IPS-11a (cell line): ENCODE data around the gene THUMPD1.
"Not testable (repeated sequence)": the region's sequence is repeated elsewhere in the genome, so short reads cannot be mapped to it uniquely, and the experiment has no call there.

Source experiments
- H3K4me3 ChIP-seq: one replicate; pipeline ENCODE4 v1.5.1; 2013; ENCODE audit warnings: low read depth, low read length, control low read depth

Gene THUMPD1, protein sequence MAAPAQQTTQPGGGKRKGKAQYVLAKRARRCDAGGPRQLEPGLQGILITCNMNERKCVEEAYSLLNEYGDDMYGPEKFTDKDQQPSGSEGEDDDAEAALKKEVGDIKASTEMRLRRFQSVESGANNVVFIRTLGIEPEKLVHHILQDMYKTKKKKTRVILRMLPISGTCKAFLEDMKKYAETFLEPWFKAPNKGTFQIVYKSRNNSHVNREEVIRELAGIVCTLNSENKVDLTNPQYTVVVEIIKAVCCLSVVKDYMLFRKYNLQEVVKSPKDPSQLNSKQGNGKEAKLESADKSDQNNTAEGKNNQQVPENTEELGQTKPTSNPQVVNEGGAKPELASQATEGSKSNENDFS

DNA sequence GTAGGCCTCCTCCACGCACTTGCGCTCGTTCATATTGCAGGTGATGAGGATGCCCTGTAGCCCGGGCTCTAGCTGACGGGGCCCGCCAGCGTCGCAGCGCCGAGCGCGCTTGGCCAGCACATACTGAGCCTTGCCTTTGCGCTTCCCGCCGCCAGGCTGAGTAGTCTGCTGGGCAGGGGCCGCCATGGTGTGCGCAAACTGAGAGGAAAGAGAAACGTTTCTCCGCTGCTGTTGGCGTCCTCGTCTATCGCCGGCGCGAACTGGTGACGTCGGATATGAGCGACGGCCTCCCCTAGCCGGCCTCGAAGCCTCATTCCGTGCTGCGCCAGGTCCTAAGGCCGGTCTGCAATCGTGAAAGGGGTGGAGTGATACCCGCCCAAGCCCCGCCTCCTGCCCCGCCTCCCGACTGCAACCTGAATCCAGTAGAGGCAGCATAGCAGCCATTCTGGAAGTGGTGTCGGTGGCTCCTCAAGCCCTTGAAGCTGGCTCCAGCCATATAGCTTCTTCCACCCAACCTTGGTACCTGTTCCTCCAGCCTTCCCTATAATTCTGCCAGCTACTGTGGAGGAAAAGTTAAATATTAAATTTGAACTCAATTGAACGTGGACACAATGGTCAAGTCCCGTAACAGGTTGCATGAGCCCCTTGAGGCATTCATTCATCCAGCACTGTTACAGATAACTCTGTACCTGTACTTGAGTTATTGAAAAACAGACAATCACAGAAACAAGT, at the start of gene THUMPD1:
Gene THUMPD1 (minus strand): TSS at position 265 of the 732 bp plus-strand sequence. CDS start 79 bp downstream, at position 186.
- H3K4me3 ChIP-seq: peak within 1 kb of the TSS; percentile 97

DNA sequence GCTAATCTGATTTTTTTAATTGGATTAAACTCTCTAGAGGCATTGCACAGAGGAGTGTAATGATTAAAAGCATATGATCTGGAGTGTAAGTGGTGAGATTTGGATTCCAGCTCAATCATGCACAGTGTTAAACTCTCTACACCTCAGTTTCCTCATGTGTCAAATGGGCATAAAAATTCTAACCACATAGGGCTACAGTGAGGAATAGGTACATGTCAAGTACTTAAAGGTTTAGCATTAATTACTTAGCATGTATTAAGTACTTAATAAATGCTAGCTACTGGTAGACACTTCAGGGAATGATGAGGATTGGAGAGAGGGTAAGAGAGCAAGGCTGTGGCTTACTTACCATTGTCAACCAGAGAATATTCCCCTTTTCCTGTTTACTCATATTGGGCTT, 47.5 kb upstream of the THUMPD1 start:
- no peak overlapping the region for H3K4me3 ChIP-seq

DNA sequence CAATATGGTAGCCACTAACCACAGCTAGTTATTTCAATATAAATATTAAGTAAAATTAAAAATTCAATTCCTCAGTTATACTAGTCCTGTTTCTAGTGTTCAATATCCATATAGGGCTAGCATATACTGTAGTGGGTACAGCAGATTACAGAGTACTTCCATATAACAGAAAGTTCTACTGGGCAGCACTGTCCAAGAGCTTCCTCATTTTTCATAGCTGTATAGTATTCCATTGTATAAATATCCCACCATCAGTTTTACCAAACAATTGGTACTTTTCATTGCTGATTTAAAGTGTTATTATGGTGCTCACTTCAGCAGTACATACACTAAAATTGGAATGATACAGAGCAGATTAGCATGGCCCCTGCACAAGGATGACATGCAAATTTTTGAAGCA, 42.6 kb upstream of the THUMPD1 start:
- no peak overlapping the region for H3K4me3 ChIP-seq

DNA sequence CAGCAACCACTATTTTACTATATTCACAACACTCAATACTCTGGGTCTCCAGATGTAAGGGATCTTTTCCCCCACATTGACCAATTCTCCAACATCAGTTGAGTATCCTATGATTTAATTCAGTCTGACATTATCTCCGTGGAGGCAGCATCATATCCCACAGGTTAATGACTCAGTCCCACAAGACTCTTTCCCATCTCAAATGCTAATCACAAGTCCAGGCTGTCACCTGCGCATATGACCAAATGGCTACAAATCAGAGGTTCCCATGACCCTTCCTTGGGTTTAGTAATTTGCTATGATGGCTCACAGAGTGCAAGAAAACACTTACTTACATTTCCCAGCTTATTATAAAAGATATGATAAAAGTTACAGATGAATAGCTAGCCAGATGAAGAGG, 40.9 kb upstream of the THUMPD1 start:
- H3K4me3 ChIP-seq: no peak overlapping the region

DNA sequence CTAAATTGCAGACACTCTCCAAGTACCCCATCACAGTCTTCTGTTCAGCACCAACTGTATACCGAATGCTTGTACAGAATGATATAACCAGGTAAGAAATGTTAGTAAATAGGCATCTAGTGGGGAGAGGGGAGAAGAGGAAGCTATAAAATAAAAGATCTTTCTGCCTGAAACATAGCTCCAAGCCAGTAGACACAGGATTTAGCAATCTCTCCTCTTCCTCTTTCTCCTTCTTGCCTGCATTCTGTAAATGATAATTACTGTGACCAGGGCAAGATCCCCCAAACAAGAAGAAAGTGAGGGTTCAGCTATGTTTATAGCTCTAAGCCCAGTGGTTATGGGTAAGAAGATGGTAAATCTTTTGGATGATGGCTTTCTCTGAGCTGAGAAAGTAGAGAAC, 40.1 kb upstream of the THUMPD1 start:
- no peak overlapping the region for H3K4me3 ChIP-seq

DNA sequence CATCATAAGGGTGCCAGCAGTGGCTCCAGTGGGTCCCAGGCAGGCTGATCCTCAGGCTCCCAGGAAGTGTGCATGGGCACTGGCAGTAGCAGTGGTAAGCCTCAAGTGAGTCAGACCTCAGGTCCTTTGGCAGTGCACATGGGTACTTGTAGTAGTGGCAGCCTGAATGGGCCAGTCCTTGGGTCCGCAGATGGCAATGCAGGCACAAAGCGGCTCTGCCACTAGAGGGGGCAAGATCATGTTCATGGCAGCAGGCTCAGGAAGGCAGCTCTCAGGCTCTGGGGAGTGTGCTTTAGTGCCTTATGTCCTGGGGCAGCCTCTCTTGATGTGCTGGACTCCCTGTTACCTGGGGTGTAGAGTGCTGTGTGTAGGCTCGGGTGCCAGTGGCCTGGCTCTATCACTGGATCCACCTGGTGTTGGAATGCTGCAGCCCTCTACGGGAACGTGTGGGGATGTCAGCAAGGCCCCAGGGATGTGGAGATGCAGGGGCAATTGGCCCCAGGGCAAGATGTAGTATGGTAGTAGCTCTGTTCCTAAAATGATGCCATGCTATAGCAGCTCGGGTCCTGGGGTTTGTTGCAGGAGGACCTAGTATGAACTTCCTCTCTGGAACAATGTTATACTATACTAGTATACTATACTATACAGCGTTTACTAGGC, 33.2 kb upstream of the THUMPD1 start:
- H3K4me3 ChIP-seq: no peak overlapping the region

DNA sequence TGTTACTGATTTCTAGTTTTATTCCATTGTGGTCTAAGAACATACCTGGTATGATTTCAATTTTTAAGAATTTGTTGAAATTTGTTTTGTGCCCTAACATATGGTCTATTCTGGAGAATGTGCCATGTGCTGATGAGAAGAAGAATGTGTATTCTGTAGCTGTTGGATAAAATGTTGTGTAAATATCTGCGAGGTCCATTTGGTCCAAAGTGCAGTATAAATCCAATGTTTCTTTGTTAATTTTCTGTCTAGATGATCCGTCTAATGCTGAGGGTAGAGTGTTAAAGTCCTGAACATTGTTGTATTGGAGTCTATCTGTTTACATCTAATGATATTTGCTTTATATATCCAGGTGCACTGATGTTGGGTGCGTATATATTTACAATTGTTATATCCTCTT, 32.1 kb upstream of the THUMPD1 start:
- no peak overlapping the region for H3K4me3 ChIP-seq

DNA sequence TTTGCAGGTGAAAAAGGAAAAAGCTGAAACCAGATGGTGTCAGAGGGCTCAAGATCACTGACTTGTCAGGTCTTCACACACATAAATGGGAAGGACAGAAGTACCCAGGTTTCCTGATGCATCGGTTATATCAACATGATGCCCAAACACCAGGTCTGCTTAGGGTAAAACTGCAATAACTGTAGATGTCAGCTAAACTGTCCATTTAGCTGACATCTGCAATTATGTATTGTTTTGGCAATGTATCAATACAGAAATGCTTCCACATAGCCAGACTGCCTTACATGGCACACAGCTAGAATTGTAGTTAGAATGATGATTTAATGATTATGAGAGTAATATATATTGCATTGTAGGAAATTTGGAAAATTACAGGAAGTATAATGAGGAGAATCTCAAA, 27.2 kb upstream of the THUMPD1 start:
- no peak overlapping the region for H3K4me3 ChIP-seq

DNA sequence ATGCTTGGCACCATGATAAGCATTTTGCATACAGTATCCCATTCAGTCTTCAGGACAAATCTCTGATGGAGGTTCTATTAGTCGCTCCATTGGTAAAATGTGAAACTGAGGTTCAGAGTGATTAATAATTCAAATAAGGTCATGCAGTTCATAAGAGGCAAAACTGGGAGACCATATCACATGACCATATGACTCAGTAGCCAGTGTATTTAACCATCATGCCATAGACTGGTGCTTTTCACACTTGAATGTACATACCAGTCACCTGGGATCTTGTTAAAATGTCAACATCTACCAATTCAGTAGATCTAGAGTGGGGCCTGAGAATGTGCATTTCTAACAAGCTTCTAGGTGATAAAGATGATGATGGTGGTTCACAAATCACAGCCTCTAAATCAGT, 26.5 kb upstream of the THUMPD1 start:
- H3K4me3 ChIP-seq: no peak overlapping the region

DNA sequence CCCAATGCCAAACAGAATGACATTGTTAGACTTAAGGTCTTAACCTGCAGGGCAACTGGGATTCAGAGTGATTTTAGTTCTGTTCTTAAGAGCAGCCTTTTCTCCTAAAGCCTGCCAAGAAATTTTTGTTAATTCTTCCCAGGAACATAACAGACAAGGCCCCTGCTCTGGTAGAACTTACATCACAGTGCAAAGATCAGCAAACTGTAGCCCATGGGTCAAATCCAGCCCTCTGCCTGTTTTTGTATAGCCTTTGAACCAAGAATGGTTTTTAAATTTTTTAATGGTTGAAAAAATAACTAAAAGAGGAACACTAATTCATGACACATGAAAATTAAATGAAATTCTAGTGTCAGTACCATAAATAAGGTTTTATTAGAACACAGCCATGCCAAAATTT, 26.0 kb upstream of the THUMPD1 start:
- no peak overlapping the region for H3K4me3 ChIP-seq

DNA sequence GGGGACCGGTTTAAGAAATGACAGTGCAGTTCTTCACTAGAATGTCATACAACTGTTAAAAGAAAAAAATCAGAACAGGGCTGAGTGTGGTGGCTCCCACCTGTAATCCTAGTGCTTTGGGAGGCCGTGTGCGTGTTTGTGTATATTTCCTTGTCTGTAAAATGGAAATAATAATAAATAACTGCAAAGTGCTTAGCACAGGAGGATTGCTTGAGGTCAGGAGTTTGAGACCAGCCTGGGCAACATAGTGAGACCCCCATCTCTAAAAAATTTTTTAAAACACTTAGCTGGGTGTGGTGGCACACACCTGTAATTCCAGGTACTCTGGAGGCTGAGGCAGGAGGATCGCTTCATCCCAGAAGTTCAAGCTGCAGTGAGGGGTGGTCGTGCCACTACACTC, 24.7 kb upstream of the THUMPD1 start:
- H3K4me3 ChIP-seq: no peak overlapping the region

DNA sequence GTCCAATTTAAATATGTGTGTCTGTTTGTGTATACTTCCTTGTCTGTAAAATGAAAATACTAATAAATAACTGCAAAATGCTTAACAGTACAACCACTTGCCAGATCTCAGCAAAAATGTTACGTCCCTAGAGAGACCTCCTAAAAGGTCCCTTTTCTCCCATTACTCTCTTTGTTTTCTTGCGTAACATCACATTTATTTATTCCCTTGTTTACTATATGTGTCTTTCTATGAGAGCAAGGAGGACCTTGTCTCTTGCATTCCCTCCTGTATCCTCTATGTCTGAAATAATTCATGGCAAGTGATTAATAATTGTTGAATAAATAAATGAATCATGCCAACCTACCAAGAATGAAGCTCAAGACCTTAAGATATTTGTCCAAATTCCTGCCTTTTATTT, 24.1 kb upstream of the THUMPD1 start:
- no peak overlapping the region for H3K4me3 ChIP-seq

DNA sequence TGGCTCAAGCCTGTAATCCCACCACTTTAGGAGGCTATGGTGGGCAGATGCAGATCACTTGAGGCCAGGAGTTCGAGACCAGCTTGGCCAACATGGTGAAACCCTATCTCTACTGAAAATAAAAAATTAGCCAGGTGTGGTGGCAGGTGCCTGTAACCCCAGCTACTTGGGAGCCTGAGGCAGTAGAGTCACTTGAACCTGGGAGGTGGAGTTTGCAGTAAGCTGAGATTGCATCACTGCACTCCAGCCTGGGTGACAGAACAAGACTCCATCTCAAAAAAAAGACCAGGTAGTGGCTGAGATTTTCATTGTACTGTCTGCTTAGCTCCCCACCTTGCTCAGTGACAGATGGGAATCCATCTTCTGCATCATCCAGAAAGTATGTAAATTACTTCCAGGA, 22.8 kb upstream of the THUMPD1 start:
- not testable (repeated sequence) for H3K4me3 ChIP-seq

DNA sequence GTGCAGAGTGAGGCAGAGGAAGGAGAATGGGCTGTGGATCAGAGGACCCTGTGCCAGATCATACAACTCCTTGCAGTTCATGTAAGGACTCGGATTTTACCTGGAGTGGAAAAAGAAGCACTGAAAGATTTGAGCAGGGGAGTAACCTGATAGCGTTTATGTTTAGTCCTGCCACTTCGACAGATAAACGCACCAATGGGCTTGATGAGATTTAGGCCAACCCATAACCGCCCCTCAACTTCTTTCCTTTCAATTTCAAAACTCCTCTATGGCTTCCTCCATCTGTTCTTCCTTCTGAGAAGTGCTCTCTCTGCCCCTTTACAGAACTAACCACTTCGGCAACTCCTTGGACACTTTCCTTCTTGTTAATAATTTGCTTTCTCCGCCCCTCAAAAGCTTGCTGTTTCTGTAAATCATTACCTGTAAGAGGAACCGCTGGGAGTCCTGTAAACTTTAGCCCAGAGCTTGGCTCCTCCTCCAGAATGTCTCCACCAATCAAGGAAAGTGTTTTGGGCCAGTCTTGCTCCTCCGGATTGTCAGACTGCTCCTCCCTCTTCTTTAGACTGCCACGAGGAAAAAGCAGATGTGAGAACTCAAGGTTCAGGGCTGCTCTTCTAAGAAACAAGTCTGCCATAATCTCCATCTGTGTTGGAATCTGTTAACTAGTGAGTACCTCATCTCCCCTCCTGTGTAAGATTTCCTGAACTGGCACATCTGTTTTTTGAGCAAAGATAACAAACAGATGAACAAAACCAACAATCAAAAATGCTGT, 22.0 kb upstream of the THUMPD1 start, which contains the start of gene ACSM3:
Gene ACSM3 (plus strand): TSS at position 554 of the 772 bp plus-strand sequence. CDS start 6,021 bp downstream, outside the sequence.
- peak within 1 kb of the TSS; percentile 13 for H3K4me3 ChIP-seq

DNA sequence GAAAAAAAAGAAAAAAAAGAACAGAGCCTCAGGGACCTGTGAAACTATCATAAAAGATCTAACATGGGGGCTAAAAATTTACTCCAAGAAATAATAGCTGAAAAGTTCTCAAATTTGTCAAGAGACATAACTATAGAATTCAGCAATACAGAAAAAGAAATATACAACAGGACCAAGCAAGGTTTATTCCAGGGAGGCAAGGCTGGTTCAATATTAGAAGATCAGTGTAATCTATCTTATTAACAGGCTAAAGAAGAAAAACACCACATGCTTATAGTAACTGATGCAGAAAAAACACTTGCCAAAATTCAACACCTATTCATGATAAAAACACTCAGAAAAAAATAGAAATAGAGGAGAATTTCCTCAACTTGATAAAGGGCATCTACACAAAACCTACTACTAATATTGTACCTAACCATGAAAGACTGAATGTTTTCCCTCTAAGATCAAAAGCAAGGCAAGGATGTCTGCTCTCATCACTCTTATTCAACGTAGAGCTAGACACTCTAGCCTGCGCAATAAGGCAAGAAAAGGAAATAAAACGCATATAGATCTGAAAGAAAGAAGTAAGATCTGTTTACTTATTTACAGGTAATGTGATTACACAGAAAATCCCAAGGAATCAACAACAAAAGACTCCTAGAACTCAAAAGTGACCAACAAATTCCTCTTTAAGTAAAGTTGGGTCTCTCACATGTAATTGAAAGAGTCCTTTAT, 20.9 kb upstream of the THUMPD1 start:
- H3K4me3 ChIP-seq: no peak overlapping the region

DNA sequence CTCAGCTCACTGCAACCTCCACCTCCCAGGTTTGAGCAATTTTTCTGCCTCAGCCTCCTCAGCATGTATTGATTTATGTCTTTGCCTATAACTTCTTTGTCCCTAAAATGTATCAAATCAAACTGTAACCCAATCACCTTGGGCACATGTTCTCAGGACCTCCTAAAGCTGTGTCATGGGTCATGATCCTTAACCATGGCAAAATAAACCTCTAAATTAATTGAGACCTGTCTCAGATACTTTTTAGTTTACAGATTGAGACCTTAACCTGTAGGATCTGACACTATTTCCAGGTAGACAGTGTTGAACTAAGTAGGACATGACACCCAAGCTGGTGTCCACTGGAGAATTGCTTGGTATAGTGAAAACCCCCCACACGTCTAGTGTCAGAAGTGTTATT, 19.6 kb upstream of the THUMPD1 start:
- H3K4me3 ChIP-seq: no peak overlapping the region

DNA sequence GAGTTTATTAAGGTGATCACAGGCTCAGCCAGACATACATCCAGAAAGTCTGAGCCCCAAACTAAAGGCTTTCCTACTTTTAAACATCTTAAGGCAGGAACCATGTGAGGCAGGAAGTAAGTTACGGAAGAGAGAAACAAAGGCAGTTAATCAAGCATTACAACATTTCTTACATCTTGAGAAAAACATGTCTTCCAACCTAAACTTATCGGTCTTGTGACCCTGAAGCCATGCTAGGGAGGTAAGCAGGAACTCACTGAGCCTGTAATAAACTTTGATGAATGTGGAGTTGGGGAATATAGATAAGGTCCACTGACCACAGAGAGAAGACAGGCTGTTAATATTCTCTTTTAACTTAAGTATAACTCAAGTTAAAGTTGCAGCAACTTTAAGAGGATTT, 18.7 kb upstream of the THUMPD1 start:
- H3K4me3 ChIP-seq: no peak overlapping the region

DNA sequence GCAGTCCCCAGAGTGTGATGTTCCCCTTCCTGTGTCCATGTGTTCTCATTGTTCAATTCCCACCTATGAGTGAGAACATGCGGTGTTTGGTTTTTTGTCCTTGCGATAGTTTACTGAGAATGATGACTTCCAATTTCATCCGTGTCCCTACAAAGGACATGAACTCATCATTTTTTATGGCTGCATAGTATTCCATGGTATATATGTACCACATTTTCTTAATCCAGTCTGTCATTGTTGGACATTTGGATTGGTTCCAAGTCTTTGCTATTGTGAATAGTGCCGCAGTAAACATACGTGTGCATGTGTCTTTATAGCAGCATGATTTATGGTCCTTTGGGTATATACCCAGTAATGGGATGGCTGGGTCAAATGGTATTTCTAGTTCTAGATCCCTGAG, 14.2 kb upstream of the THUMPD1 start:
- not testable (repeated sequence) for H3K4me3 ChIP-seq

DNA sequence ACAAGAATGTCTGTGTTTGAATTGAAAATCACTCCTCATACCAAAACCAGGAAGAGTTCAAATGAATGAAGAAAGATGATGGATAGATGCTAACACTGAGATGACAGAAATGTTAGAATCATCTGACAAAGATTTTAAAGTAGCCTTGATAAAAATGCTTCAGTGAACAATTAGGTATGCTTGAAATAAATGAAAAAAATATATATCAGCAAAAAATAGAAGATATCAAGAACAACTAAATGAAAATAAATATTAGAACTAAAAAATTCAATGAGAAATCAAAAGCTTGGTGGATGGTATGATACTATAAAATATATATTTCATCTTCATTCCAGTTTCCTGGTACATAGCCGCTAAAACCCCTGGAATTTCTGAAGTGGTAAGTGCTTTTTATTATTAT, 13.6 kb upstream of the THUMPD1 start:
- no peak overlapping the region for H3K4me3 ChIP-seq

DNA sequence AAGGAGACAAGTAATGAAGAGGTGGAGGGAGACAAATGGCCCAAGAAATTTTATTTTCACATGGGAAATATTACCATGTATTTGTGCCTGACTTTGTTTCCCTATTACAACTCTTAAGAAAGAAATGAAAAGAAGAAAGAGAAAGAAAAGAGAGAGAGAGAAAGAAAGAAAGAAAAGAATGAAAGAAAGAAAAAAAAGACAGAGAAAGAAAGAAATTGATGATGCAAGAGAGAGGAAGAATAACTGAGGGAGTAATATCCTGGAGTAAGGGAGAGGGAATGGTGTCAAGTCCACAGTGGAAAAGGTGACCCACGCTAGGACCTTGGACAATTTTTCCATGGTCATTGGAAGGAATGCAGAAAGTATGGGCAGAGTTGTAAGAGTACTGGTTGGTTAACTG, 12.1 kb upstream of the THUMPD1 start:
- H3K4me3 ChIP-seq: no peak overlapping the region
